NCI-H2107 treated with DMSO at 0.1 percent for 48 hours (cell line): ENCODE measurements around the gene EFL1.

Experiments
- DNase-seq: peaks from one replicate; lab custom pipeline; 2025; ENCODE audit not compliant: unreplicated experiment; lab: John Stamatoyannopoulos, UW

EFL1 gene

GRCh38 chr15:82126346-82126745 is 136.2 kb downstream of the EFL1 start:
- DNase-seq, result no peak

- no peak for DNase-seq
These were observed 137.9 kb downstream of the EFL1 start for GRCh38 chr15:82124331-82125263.

- no peak for DNase-seq
These were observed 139.7 kb downstream of the EFL1 start for GRCh38 chr15:82122746-82123400.

GRCh38 chr15:82118040-82118439 is 144.5 kb downstream of the EFL1 start:
- DNase-seq, result no peak

GRCh38 chr15:82117296-82117695 is 145.2 kb downstream of the EFL1 start:
- DNase-seq, result no peak

- DNase-seq, result no peak
These were observed 147.9 kb downstream of the EFL1 start for GRCh38 chr15:82114660-82115059.

- DNase-seq, result no peak
These were observed 149.3 kb downstream of the EFL1 start for GRCh38 chr15:82113106-82113715.

GRCh38 chr15:82111918-82112317 is 150.6 kb downstream of the EFL1 start:
- no peak for DNase-seq

- DNase-seq, result no peak
These were observed 152.4 kb downstream of the EFL1 start for GRCh38 chr15:82110144-82110543.

- DNase-seq, result no peak
These were observed 153.9 kb downstream of the EFL1 start for GRCh38 chr15:82108489-82109078.

- DNase-seq, result no peak
These were observed 155.9 kb downstream of the EFL1 start for GRCh38 chr15:82106679-82107078.

- DNase-seq, result peak; percentile 88
These were observed 156.9 kb downstream of the EFL1 start for GRCh38 chr15:82105451-82106215.

GRCh38 chr15:82103468-82103867 is 159.1 kb downstream of the EFL1 start:
- DNase-seq, result no peak

GRCh38 chr15:82100111-82100929 is 162.2 kb downstream of the EFL1 start:
- peak; percentile 6 for DNase-seq

- no peak for DNase-seq
These were observed 163.9 kb downstream of the EFL1 start for GRCh38 chr15:82098674-82099073.

GRCh38 chr15:82095803-82096202 is 166.7 kb downstream of the EFL1 start:
- no peak for DNase-seq

GRCh38 chr15:82093774-82094211 is 168.7 kb downstream of the EFL1 start:
- DNase-seq, result no peak

- DNase-seq, result no peak
These were observed 169.2 kb downstream of the EFL1 start for GRCh38 chr15:82093325-82093724.

- no peak for DNase-seq
These were observed 170.8 kb downstream of the EFL1 start for GRCh38 chr15:82091636-82092140.
